IPS-15b (cell line): Measurements from ENCODE around the gene ADGRB2.

ENCODE experiments used
- H3K27me3 ChIP-seq: one replicate; pipeline ENCODE4 v1.6.1; 2013; ENCODE audit warnings: low read length; ENCODE audit not compliant: control insufficient read depth, insufficient read depth
- H3K36me3 ChIP-seq: one replicate; pipeline ENCODE4 v1.6.1; 2013; ENCODE audit warnings: low read length; ENCODE audit not compliant: control insufficient read depth, insufficient read depth
- H3K4me1 ChIP-seq: one replicate; pipeline ENCODE4 v1.6.1; 2013; ENCODE audit warnings: mild to moderate bottlenecking, low read length; ENCODE audit not compliant: control insufficient read depth, insufficient read depth
- H3K4me3 ChIP-seq: one replicate; pipeline ENCODE4 v1.5.1; 2013; ENCODE audit warnings: low read depth, low read length
- H3K9ac ChIP-seq: one replicate; pipeline ENCODE4 v1.6.1; 2013; ENCODE audit warnings: low read depth, mild to moderate bottlenecking, low read length
- H3K9me3 ChIP-seq: one replicate; pipeline ENCODE4 v1.6.1; 2013; ENCODE audit warnings: mild to moderate bottlenecking, low read length; ENCODE audit not compliant: control insufficient read depth, insufficient read depth

Gene ADGRB2

GRCh38 chr1:31786366-31787060 lies 22.4 kb upstream of the ADGRB2 start:
- Histone ChIP-seq H3K9ac (no peak overlapping the region), H3K4me1 (peaks cover 12% of the 10 kb centered on the region), H3K36me3 (no peaks in the 10 kb centered on the region), H3K4me3 (no peak overlapping the region), H3K27me3 (no peaks in the 10 kb centered on the region), H3K9me3 (no peaks in the 10 kb centered on the region)

- H3K9ac ChIP-seq: no peak overlapping the region
- no peaks in the 10 kb centered on the region for H3K27me3 ChIP-seq
- H3K4me3 ChIP-seq: no peak overlapping the region
- H3K36me3 ChIP-seq: no peaks in the 10 kb centered on the region
- peaks cover 12% of the 10 kb centered on the region for H3K4me1 ChIP-seq
- H3K9me3 ChIP-seq: no peaks in the 10 kb centered on the region
These were observed 21.8 kb upstream of the ADGRB2 start for GRCh38 chr1:31785947-31786290.

DNA sequence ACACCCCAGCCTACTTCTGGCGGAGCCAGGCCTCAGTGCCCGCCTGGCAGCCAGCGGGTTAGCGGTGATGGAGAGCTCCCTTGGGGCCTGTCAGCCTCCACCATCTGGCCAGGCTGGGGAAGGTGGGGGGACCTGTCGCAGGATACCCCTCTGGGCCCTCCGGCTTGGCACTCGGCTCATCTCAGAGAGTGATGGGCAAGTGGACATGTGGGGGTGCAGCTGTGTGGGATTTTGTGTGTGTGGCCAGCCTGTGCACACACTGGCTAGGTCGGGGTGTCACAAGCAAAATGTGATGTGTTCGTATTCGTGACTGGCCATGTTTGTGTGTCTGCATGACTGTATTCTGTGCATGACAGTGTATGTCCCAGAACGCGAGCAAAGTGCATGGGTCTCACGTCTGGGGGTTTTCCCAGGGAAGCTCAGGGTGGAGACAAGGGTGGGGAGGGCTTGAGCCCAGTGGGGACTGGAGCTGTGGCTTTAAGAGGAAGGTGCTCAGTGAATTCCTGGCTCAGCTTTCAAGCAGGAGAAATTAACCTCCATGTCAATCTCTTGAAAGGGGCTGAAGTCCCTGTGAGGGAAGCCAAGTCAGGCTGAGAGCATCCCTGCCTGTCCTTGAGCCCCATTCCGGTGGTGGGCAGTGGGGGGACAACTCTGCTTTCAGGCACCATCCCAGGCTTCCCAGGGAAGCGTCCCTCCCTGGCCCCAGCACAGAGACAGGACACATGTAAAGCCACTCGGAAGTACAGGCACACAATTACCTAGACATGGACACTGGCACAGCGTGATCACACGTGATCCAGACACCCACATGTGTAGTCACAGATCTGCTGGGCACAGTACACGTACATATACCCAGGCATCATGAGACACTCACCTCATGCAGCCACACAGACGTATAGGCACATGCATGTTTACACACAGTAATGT lies 21.1 kb upstream of the ADGRB2 start:
- Histone ChIP-seq H3K9me3 (no peaks in the 10 kb centered on the region), H3K9ac (no peak overlapping the region), H3K4me1 (peaks cover 12% of the 10 kb centered on the region), H3K36me3 (no peaks in the 10 kb centered on the region), H3K27me3 (no peaks in the 10 kb centered on the region), H3K4me3 (no peak overlapping the region)

DNA sequence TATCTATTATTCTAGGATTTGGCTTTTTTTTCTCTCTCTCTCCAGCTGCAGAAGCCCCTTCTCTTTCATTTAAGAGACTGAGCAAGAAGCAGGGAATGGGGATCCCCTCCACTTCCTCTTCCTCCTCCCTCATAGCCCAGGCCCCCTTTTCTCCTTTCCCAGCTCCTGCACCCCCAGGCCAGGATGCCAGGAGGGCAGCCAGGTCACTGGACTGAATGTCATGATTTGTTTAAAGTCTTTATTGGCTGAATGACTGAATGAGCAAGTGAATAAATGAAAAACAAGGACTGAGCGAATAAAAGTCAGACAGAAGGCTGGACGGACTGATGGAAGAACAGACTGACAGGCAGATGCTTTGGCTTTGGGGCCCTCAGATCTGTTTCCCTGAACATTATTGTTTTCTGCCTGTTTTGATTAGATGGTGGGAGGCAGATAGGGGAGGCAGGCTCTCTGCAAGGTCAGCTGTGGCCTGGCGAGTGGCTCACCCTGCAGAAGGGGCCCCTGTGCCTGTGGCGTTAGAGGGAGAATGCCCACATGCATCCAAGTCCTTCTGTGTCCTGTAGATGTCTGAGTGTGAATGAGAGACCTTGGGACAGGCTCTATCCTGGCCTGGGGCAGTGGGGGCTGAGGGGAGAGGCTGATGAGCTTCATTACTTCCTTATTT lies 20.3 kb upstream of the ADGRB2 start:
- H3K9me3 ChIP-seq: no peaks in the 10 kb centered on the region
- H3K27me3 ChIP-seq: no peaks in the 10 kb centered on the region
- H3K9ac ChIP-seq: no peak overlapping the region
- H3K4me3 ChIP-seq: no peak overlapping the region
- H3K36me3 ChIP-seq: no peaks in the 10 kb centered on the region
- peaks cover 14% of the 10 kb centered on the region for H3K4me1 ChIP-seq

- no peaks in the 10 kb centered on the region for H3K36me3 ChIP-seq
- no peaks in the 10 kb centered on the region for H3K9me3 ChIP-seq
- peaks cover 14% of the 10 kb centered on the region for H3K4me1 ChIP-seq
- H3K4me3 ChIP-seq: no peak overlapping the region
- no peak overlapping the region for H3K9ac ChIP-seq
- H3K27me3 ChIP-seq: no peaks in the 10 kb centered on the region
These were observed 19.7 kb upstream of the ADGRB2 start for GRCh38 chr1:31783846-31784245.

DNA sequence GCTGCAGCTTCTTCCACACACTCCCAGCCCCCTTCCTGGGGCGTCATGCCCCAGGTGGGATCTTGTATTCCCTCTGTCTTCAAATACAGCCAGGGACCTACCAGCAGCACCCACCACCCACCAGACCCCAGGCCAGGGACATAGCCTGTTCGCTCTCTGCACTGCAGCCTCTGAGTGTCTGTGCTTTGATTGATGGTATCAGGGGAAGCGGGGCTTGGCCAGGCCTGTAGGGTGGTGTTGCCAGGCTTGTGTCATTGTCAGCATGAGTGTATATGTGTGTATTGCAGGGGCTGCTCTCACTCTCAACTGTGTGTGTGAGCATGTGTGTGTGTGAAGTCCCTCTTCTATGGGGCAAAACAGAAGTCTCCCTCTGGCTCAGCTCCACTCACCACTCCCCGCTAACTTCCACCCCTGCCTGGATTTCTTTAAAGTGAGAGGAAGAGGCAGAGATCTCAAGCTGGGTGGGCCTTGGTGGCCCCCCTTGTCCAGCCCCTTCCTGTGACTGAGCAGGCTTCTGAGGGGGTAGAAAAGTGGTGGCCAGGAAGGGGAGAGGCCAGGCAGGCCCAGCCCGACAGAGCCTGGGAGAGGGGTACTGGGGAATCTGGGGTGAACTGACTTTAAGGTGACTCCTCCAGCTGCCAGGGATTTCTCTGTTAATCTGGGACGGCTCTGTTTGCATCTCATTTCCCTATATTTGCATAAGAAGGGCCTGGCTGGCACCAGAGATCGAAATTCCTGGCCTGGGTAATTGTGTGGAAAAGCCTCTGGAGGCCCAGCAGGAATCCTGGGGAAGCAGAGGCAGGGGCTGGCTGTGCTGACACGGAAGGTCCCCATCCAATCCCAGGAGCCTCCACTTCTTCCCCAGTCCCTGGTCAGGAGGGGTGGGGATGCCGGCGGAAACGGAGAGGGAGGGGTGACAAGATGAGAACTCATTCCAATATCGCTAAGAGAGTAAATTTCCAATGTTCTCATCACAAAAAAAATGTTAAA lies 18.6 kb upstream of the ADGRB2 start:
- H3K36me3 ChIP-seq: no peaks in the 10 kb centered on the region
- no peaks in the 10 kb centered on the region for H3K27me3 ChIP-seq
- peaks cover 12% of the 10 kb centered on the region for H3K4me1 ChIP-seq
- peak overlapping the region; percentile 54 for H3K9ac ChIP-seq
- H3K4me3 ChIP-seq: peak overlapping the region; percentile 1
- H3K9me3 ChIP-seq: no peaks in the 10 kb centered on the region

DNA sequence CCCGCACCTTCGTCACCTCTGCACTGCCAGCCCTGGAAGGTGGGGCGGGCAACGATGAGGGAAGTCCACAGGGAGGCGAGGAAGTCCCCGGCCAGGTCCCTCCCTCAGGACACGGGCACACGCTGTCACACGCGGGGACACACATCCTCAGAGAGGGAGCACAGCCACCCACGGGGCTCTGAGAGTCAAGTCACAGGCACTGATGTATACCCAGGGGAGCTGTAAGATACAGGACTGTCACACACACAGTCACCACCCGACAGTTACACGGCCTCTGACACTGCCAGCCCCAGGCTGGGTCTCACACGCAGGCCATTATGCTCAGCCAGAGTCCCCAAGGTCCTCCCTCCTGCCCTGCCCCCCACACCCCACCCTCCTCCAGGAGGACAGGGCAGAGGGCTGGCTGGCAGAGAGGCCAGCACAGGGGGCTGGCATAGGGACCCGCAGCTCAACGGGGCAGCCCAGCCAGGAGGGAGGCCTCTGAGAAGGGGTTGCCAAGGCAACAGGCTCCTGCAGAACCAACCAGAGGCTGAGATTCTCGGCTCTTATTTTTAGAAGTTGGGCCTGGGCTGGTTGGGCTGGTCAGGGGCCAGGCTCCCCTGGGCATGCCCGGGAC lies 17.7 kb upstream of the ADGRB2 start:
- H3K4me3 ChIP-seq: no peak overlapping the region

DNA sequence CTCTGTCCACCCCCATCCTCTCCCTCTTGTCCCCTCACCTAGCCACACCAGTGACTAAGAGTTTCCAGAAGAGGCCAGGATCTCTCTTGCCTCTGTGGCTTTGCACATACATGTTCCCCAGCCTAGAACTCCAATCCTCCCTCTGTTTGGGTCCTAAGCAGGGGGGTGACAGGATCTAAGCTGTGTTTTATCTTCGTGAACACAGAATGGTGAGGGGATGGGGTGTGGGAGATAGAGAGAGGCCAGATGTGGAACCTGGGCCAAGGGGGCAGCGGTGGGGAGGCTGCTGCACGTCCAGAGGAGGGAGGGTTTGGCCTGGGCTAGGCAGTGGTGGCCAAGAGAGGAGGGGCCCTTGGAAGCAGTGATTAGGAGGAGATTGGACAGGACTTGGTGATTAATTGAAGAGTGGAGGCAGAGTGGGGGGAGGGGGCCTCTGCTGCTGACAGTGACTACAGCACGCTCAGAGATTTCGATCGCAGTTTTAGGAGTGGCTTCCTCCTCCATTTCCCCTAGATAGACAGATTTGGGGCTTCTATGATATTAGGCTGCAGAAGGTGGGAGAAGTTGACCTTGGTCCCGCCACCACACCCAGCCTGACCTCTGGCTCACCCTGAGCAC lies 17.1 kb upstream of the ADGRB2 start:
- no peaks in the 10 kb centered on the region for H3K36me3 ChIP-seq
- no peaks in the 10 kb centered on the region for H3K9me3 ChIP-seq
- no peaks in the 10 kb centered on the region for H3K27me3 ChIP-seq
- H3K9ac ChIP-seq: no peak overlapping the region
- no peak overlapping the region for H3K4me3 ChIP-seq
- peaks cover 11% of the 10 kb centered on the region for H3K4me1 ChIP-seq

More for the DNA sequence above, 17.7 kb upstream of the ADGRB2 start:
- H3K36me3 ChIP-seq: no peaks in the 10 kb centered on the region
- H3K9me3 ChIP-seq: no peaks in the 10 kb centered on the region
- no peak overlapping the region for H3K9ac ChIP-seq
- H3K4me1 ChIP-seq: peaks cover 11% of the 10 kb centered on the region
- no peaks in the 10 kb centered on the region for H3K27me3 ChIP-seq

- Histone ChIP-seq H3K27me3 (no peaks in the 10 kb centered on the region), H3K9me3 (no peaks in the 10 kb centered on the region), H3K36me3 (no peaks in the 10 kb centered on the region), H3K4me1 (peaks cover 11% of the 10 kb centered on the region), H3K9ac (no peak overlapping the region), H3K4me3 (no peak overlapping the region)
These were observed 16.5 kb upstream of the ADGRB2 start for GRCh38 chr1:31780632-31781031.

DNA sequence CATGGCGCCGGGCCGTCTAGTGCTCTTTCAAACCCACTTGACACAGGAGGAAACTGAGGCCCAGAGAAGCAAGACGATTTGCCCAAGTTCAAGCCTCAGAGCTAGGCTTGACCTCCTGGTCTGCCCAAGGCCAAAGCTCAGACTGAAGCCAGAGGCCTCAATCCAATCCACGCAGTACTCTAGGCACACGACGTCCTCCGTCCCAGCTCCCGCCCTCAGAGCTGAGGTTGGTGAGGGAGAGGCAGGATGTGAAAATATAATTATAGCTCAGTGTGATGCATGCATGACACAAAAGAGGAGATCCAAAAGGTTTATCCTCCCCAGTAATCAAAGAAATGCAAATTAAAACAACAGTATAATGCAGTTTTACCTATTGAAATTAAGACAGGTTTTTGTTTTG lies 15.5 kb upstream of the ADGRB2 start:
- Histone ChIP-seq H3K9me3 (no peaks in the 10 kb centered on the region), H3K9ac (no peak overlapping the region), H3K4me1 (peaks cover 11% of the 10 kb centered on the region), H3K4me3 (no peak overlapping the region), H3K36me3 (no peaks in the 10 kb centered on the region), H3K27me3 (peaks cover 7% of the 10 kb centered on the region)
